Fibroblast of the aortic adventitia (primary cell): ENCODE results near the gene CCSAP. TPM values are rescaled to one million over a fixed set of nuclear protein-coding genes. Genes with fewer than 3 reads are reported as not detected.

ENCODE experiments used
- DNase-seq: peaks from one replicate; pipeline ENCODE4 v3.0.0-alpha.2; 2010; ENCODE audit warnings: low read depth
- H3K4me3 ChIP-seq: 2 replicates; pipeline ENCODE4 v1.5.1; 2011; ENCODE audit warnings: low read depth, mild to moderate bottlenecking, control low read depth, low read length, moderate library complexity
- CTCF ChIP-seq: IDR thresholded peaks from 2 replicates; pipeline ENCODE4 v1.5.1; 2011; ENCODE audit warnings: mild to moderate bottlenecking, low read length, control low read depth, inconsistent platforms; ENCODE audit not compliant: insufficient read depth
- total RNA-seq: library from RNA; depleted of rRNA; stranded (reverse); fragments of >200 nt; gene quantifications from 2 replicates; pipeline ENCODE4 v1.2.3, GENCODE V29; 2012; ENCODE audit warnings: low replicate concordance

CCSAP gene
- total RNA-seq, 1 donor = 5.3 TPM

- TF ChIP-seq CTCF = no peak
- H3K4me3 ChIP-seq = no peak overlapping the region
- no peak for DNase-seq
These were observed 33.7 kb upstream of the CCSAP start for GRCh38 chr1:229376521-229376920.

GRCh38 chr1:229374485-229374884 lies 31.6 kb upstream of the CCSAP start:
- no peak for TF ChIP-seq CTCF
- DNase-seq = no peak
- H3K4me3 ChIP-seq = no peak overlapping the region

GRCh38 chr1:229373395-229373794 lies 30.5 kb upstream of the CCSAP start:
- no peak for TF ChIP-seq CTCF
- no peak overlapping the region for H3K4me3 ChIP-seq
- DNase-seq = no peak

GRCh38 chr1:229372251-229372650 lies 29.4 kb upstream of the CCSAP start:
- TF ChIP-seq CTCF = no peak
- DNase-seq = no peak
- H3K4me3 ChIP-seq = no peak overlapping the region

- no peak overlapping the region for H3K4me3 ChIP-seq
- no peak for TF ChIP-seq CTCF
- no peak for DNase-seq
These were observed 28.8 kb upstream of the CCSAP start for GRCh38 chr1:229371624-229372023.

- no peak for TF ChIP-seq CTCF
- DNase-seq = no peak
- no peak overlapping the region for H3K4me3 ChIP-seq
These were observed 27.8 kb upstream of the CCSAP start for GRCh38 chr1:229370601-229371021.

GRCh38 chr1:229368347-229368746 lies 25.5 kb upstream of the CCSAP start:
- no peak overlapping the region for H3K4me3 ChIP-seq
- no peak for DNase-seq
- no peak for TF ChIP-seq CTCF
